ENCODE measurements around the gene ZSCAN12.

- TF ChIP-seq CTCF (IDR thresholded peaks at IDR 0.05) (no peak), POLR2A (IDR thresholded peaks at IDR 0.05) (no peak)
Measured at GRCh38 chr6:28408076-28408802, 8.7 kb upstream of the ZSCAN12 start.

All from thyroid gland (tissue), 4 donors.